ENCODE data around the gene RBL2.
"Not testable (repeated sequence)": the region's sequence is repeated elsewhere in the genome, so short reads cannot be mapped to it uniquely, and the experiment has no call there.

The RBL2 gene, protein sequence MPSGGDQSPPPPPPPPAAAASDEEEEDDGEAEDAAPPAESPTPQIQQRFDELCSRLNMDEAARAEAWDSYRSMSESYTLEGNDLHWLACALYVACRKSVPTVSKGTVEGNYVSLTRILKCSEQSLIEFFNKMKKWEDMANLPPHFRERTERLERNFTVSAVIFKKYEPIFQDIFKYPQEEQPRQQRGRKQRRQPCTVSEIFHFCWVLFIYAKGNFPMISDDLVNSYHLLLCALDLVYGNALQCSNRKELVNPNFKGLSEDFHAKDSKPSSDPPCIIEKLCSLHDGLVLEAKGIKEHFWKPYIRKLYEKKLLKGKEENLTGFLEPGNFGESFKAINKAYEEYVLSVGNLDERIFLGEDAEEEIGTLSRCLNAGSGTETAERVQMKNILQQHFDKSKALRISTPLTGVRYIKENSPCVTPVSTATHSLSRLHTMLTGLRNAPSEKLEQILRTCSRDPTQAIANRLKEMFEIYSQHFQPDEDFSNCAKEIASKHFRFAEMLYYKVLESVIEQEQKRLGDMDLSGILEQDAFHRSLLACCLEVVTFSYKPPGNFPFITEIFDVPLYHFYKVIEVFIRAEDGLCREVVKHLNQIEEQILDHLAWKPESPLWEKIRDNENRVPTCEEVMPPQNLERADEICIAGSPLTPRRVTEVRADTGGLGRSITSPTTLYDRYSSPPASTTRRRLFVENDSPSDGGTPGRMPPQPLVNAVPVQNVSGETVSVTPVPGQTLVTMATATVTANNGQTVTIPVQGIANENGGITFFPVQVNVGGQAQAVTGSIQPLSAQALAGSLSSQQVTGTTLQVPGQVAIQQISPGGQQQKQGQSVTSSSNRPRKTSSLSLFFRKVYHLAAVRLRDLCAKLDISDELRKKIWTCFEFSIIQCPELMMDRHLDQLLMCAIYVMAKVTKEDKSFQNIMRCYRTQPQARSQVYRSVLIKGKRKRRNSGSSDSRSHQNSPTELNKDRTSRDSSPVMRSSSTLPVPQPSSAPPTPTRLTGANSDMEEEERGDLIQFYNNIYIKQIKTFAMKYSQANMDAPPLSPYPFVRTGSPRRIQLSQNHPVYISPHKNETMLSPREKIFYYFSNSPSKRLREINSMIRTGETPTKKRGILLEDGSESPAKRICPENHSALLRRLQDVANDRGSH

DNA sequence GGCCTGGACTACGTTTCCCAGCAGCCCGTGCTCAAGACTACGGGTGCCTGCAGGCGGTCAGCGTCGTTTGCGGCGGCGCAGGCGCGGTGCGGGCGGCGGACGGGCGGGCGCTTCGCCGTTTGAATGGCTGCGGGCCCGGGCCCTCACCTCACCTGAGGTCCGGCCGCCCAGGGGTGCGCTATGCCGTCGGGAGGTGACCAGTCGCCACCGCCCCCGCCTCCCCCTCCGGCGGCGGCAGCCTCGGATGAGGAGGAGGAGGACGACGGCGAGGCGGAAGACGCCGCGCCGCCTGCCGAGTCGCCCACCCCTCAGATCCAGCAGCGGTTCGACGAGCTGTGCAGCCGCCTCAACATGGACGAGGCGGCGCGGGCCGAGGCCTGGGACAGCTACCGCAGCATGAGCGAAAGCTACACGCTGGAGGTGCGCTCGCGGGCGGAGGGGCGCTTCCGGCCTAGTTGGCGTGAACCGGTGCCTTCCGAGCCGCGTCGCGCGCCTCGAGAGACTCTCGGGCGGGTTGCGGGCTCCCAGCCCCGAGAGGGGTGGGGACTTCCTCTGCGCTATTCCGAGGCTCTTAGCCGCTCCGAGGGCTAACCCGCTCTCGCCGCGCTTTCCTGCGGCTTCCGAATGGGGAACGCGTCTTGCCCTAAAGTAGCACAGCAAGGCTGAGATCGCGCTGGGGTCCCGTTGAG, at the start of gene RBL2:
Gene RBL2 (plus strand): TSS at position 95 of the 689 bp plus-strand sequence. CDS start 86 bp downstream, at position 181.
- Histone ChIP-seq H3K9me3 (ENCODE audit: low read length) (no peaks in the 10 kb centered on the region), H2AFZ (ENCODE audit: low read depth, low read length) (peak within 1 kb of the TSS; percentile 93), H3K36me3 (ENCODE audit: insufficient read depth, low read length) (peaks cover 2% of the 10 kb centered on the region), H3K4me3 (ENCODE audit: low read length) (peak within 1 kb of the TSS; percentile 81), H3K4me1 (ENCODE audit: insufficient read depth, low read length) (peaks cover 8% of the 10 kb centered on the region), H3K27me3 (ENCODE audit: insufficient read depth, low read length) (no peaks in the 10 kb centered on the region)

DNA sequence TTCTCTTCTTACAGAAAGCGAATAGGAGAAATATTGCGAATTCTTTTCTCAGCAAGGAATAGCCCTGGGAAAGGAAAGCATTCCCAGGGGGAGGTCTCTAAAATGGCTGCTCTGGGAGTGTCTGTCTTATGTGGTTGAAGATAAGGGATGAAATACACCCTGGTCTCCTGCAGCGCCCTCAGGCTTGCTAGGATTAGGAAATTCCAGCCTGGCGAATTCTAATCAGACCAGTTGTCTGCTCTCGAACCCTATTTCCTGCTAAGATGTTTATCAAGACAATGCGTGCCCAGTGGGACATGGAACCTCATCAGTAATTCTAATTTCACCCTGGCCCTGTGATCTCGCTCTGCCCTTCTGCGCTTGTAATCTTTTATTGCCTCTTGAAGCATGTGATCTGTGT, 49.7 kb upstream of the RBL2 start:
- H3K27me3 ChIP-seq (ENCODE audit: insufficient read depth, low read length); H3K4me3 ChIP-seq (ENCODE audit: low read length); H3K4me1 ChIP-seq (ENCODE audit: insufficient read depth, low read length); H3K9me3 ChIP-seq (ENCODE audit: low read length); H2AFZ ChIP-seq (ENCODE audit: low read depth, low read length); H3K36me3 ChIP-seq (ENCODE audit: insufficient read depth, low read length): not testable (repeated sequence)

DNA sequence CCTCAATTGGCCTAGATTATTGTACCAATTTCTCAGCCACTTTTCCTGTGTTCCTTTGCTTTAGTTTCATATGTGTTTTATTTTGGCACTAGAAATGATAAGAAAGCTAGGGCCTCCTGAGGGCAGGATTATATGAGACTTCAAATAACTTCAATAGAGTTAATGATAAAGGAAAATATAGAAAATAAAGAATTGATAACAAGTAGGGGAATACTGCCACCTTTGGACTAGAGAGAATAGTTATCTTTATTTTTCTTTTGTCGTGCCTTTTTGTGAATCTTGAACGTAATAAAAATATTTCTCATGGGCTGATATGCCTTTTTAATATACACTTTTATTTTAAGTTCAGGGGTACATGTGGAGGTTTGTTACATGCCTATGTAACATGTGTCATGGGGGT, 29.3 kb upstream of the RBL2 start:
- Histone ChIP-seq H3K27me3 (ENCODE audit: insufficient read depth, low read length) (peaks cover 4% of the 10 kb centered on the region), H3K36me3 (ENCODE audit: insufficient read depth, low read length) (no peaks in the 10 kb centered on the region), H3K9me3 (ENCODE audit: low read length) (no peaks in the 10 kb centered on the region), H2AFZ (ENCODE audit: low read depth, low read length) (no peak overlapping the region), H3K4me1 (ENCODE audit: insufficient read depth, low read length) (no peaks in the 10 kb centered on the region), H3K4me3 (ENCODE audit: low read length) (no peak overlapping the region)

DNA sequence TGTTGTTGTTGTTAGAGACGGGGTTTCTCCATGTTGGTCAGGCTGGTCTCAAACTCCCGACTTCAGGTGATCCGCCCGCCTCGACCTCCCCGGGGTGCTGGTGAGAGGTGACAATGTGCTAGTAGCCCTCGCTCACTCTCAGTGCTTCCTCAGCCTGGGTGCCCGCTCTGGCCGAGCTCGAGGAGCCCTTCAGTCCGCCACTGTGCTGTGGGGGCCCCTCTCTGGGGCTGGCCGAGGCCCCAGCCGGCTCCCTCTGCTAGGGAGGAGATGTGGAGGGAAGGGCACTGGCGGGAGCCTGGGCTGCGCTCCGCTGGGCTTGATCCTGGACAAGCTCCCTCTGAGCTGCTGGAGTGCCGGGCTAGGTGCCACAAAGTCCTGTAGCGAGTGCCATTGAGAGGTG, 21.7 kb upstream of the RBL2 start:
- H3K4me1 ChIP-seq (ENCODE audit: insufficient read depth, low read length) = peaks cover 3% of the 10 kb centered on the region
- H3K36me3 ChIP-seq (ENCODE audit: insufficient read depth, low read length) = no peaks in the 10 kb centered on the region
- no peak overlapping the region for H2AFZ ChIP-seq (ENCODE audit: low read depth, low read length)
- H3K4me3 ChIP-seq (ENCODE audit: low read length) = no peak overlapping the region
- H3K27me3 ChIP-seq (ENCODE audit: insufficient read depth, low read length) = peaks cover 1% of the 10 kb centered on the region
- H3K9me3 ChIP-seq (ENCODE audit: low read length) = no peaks in the 10 kb centered on the region

GRCh38 chr16:53413864-53414263, 20.4 kb upstream of the RBL2 start:
- Histone ChIP-seq H3K27me3 (ENCODE audit: insufficient read depth, low read length) (no peaks in the 10 kb centered on the region), H3K9me3 (ENCODE audit: low read length) (peaks cover 2% of the 10 kb centered on the region), H3K4me3 (ENCODE audit: low read length) (no peak overlapping the region), H3K4me1 (ENCODE audit: insufficient read depth, low read length) (peaks cover 3% of the 10 kb centered on the region), H2AFZ (ENCODE audit: low read depth, low read length) (no peak overlapping the region), H3K36me3 (ENCODE audit: insufficient read depth, low read length) (no peaks in the 10 kb centered on the region)

- H3K27me3 ChIP-seq (ENCODE audit: insufficient read depth, low read length) = no peaks in the 10 kb centered on the region
- peaks cover 2% of the 10 kb centered on the region for H3K9me3 ChIP-seq (ENCODE audit: low read length)
- H3K36me3 ChIP-seq (ENCODE audit: insufficient read depth, low read length) = no peaks in the 10 kb centered on the region
- H3K4me1 ChIP-seq (ENCODE audit: insufficient read depth, low read length) = peaks cover 6% of the 10 kb centered on the region
- H3K4me3 ChIP-seq (ENCODE audit: low read length) = no peak overlapping the region
- H2AFZ ChIP-seq (ENCODE audit: low read depth, low read length) = no peak overlapping the region
These were observed 19.9 kb upstream of the RBL2 start for GRCh38 chr16:53414381-53414780.

DNA sequence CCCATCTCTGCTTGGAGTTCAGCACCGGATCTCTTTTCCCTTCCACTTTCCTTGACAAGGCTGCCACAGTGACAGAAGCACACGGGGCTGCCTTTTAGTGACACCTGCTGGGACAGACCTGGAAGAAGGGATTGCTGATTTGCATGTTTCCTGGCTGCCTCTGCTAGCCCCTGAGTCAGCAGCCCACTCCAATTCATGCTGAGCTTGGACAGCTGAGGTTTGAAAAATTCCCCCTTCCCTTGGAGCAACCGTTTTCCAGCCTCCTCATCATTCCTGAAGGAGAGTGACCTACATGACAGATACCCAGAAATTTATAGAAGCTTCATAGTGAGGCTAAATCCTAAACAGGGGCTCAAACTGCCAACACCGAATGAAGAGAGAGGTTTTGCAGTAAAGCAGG, 18.8 kb upstream of the RBL2 start:
- H2AFZ ChIP-seq (ENCODE audit: low read depth, low read length) = no peak overlapping the region
- H3K36me3 ChIP-seq (ENCODE audit: insufficient read depth, low read length) = no peaks in the 10 kb centered on the region
- no peak overlapping the region for H3K4me3 ChIP-seq (ENCODE audit: low read length)
- H3K27me3 ChIP-seq (ENCODE audit: insufficient read depth, low read length) = no peaks in the 10 kb centered on the region
- peaks cover 6% of the 10 kb centered on the region for H3K4me1 ChIP-seq (ENCODE audit: insufficient read depth, low read length)
- H3K9me3 ChIP-seq (ENCODE audit: low read length) = peaks cover 4% of the 10 kb centered on the region

- H3K9me3 ChIP-seq (ENCODE audit: low read length) = peaks cover 4% of the 10 kb centered on the region
These were observed 17.3 kb upstream of the RBL2 start for GRCh38 chr16:53417011-53417410.

GRCh38 chr16:53417976-53418375, 16.3 kb upstream of the RBL2 start:
- Histone ChIP-seq H3K9me3 (ENCODE audit: low read length) (peaks cover 4% of the 10 kb centered on the region), H3K4me3 (ENCODE audit: low read length) (no peak overlapping the region), H3K4me1 (ENCODE audit: insufficient read depth, low read length) (peaks cover 6% of the 10 kb centered on the region), H3K27me3 (ENCODE audit: insufficient read depth, low read length) (no peaks in the 10 kb centered on the region), H2AFZ (ENCODE audit: low read depth, low read length) (no peak overlapping the region), H3K36me3 (ENCODE audit: insufficient read depth, low read length) (no peaks in the 10 kb centered on the region)

More at GRCh38 chr16:53417011-53417410, 17.3 kb upstream of the RBL2 start:
- Histone ChIP-seq H3K4me3 (ENCODE audit: low read length) (no peak overlapping the region), H3K36me3 (ENCODE audit: insufficient read depth, low read length) (no peaks in the 10 kb centered on the region), H3K27me3 (ENCODE audit: insufficient read depth, low read length) (no peaks in the 10 kb centered on the region), H2AFZ (ENCODE audit: low read depth, low read length) (no peak overlapping the region), H3K4me1 (ENCODE audit: insufficient read depth, low read length) (peaks cover 6% of the 10 kb centered on the region)

- not testable (repeated sequence) for H2AFZ ChIP-seq (ENCODE audit: low read depth, low read length); H3K36me3 ChIP-seq (ENCODE audit: insufficient read depth, low read length); H3K9me3 ChIP-seq (ENCODE audit: low read length); H3K4me3 ChIP-seq (ENCODE audit: low read length); H3K27me3 ChIP-seq (ENCODE audit: insufficient read depth, low read length); H3K4me1 ChIP-seq (ENCODE audit: insufficient read depth, low read length)
These were observed 14.9 kb upstream of the RBL2 start for GRCh38 chr16:53419383-53419709.

GRCh38 chr16:53421248-53421647, 13.0 kb upstream of the RBL2 start:
- peaks cover 4% of the 10 kb centered on the region for H3K9me3 ChIP-seq (ENCODE audit: low read length)
- H2AFZ ChIP-seq (ENCODE audit: low read depth, low read length) = no peak overlapping the region
- H3K27me3 ChIP-seq (ENCODE audit: insufficient read depth, low read length) = no peaks in the 10 kb centered on the region
- no peak overlapping the region for H3K4me3 ChIP-seq (ENCODE audit: low read length)
- H3K4me1 ChIP-seq (ENCODE audit: insufficient read depth, low read length) = peaks cover 3% of the 10 kb centered on the region
- H3K36me3 ChIP-seq (ENCODE audit: insufficient read depth, low read length) = no peaks in the 10 kb centered on the region

- not testable (repeated sequence) for H3K4me1 ChIP-seq (ENCODE audit: insufficient read depth, low read length); H3K9me3 ChIP-seq (ENCODE audit: low read length); H3K4me3 ChIP-seq (ENCODE audit: low read length); H3K36me3 ChIP-seq (ENCODE audit: insufficient read depth, low read length); H2AFZ ChIP-seq (ENCODE audit: low read depth, low read length); H3K27me3 ChIP-seq (ENCODE audit: insufficient read depth, low read length)
These were observed 10.3 kb upstream of the RBL2 start for GRCh38 chr16:53423968-53424367.

Data from neuron (in vitro differentiated cells).